T-cell (primary cell): ENCODE results near the gene CFLAR. TPM values are rescaled to one million over a fixed set of nuclear protein-coding genes. Genes with fewer than 3 reads are reported as not detected.
"Not testable (repeated sequence)": the region's sequence is repeated elsewhere in the genome, so short reads cannot be mapped to it uniquely, and the experiment has no call there.

ENCODE experiments used
- ATAC-seq, 4 experiments: fragments of 200-7000 bp in 3 of 4; fragments of 150-1000 bp in 1 of 4; cut with Tn5 transposase; replicated peaks in 1 of 4; 1 replicate in 3 of 4; 2 replicates in 1 of 4; pipeline ENCODE4 v1.10.0; 2021; ENCODE audit warnings: moderate library complexity in 3 of 4, mild to moderate bottlenecking in 2 of 4, moderate number of reproducible peaks in 1 of 4
- CTCF ChIA-PET, 2 donors: fragments of 300-600 bp; sonication (Branson Sonifier 250); formaldehyde crosslinking; loops; one replicate each; lab custom pipeline; 2022; ENCODE audit warnings: antibody characterized with exemption in 2 of 2; lab: Charles Lee
- POLR2A ChIA-PET, 2 donors: fragments of 300-600 bp; sonication (Branson Sonifier 250); formaldehyde crosslinking; loops; one replicate each; lab custom pipeline; 2022; ENCODE audit warnings: antibody characterized with exemption in 2 of 2; lab: Charles Lee
- DNase-seq, 35 experiments: peaks; one replicate each; pipeline versions ENCODE4 v3.0.0 to v3.0.0-alpha.2; 2013 to 2023
- H3K27ac ChIP-seq: one replicate; pipeline ENCODE4 v1.5.1; 2013; ENCODE audit warnings: low read length
- H3K27me3 ChIP-seq, 2 experiments: replicated peaks in 1 of 2; 1 replicate in 1 of 2; 2 replicates in 1 of 2; pipeline versions ENCODE4 v1.6.1 to v1.7.0; 2013; ENCODE audit warnings: low read length in 1 of 2, mixed read lengths in 1 of 2; ENCODE audit not compliant: control insufficient read depth in 2 of 2, insufficient read depth in 2 of 2; ENCODE audit errors: extremely low read depth in 1 of 2
- H3K36me3 ChIP-seq, 2 donors: 1 replicate in 1 of 2; 2 replicates in 1 of 2; pipeline versions ENCODE4 v1.6.1 to v1.7.0; 2013; ENCODE audit warnings: low read length in 1 of 2; ENCODE audit not compliant: control insufficient read depth in 2 of 2, insufficient read depth in 1 of 2; ENCODE audit errors: extremely low read depth in 1 of 2
- H3K4me1 ChIP-seq, 2 experiments: 1 replicate in 1 of 2; 2 replicates in 1 of 2; pipeline versions ENCODE4 v1.6.1 to v1.7.0; 2013; ENCODE audit warnings: low read length in 2 of 2, mixed read lengths in 1 of 2; ENCODE audit not compliant: insufficient read depth in 2 of 2, control insufficient read depth in 1 of 2; ENCODE audit errors: extremely low read depth in 1 of 2
- H3K4me3 ChIP-seq, 2 donors: 1 replicate in 1 of 2; 2 replicates in 1 of 2; pipeline versions ENCODE4 v1.5.1 to v1.7.0; 2013; ENCODE audit warnings: mild to moderate bottlenecking in 2 of 2, low read length in 1 of 2, moderate library complexity in 1 of 2; ENCODE audit not compliant: control insufficient read depth in 1 of 2; ENCODE audit errors: extremely low read depth in 1 of 2
- H3K9me3 ChIP-seq: 2 replicates; pipeline ENCODE4 v1.7.0; 2013
- H3K27ac Mint-ChIP-seq, 2 donors: one replicate each; pipeline ENCODE4 v1.8.0; 2020 to 2021; ENCODE audit warnings: mild to moderate bottlenecking in 2 of 2, mixed read lengths in 2 of 2
- H3K27me3 Mint-ChIP-seq, 2 donors: one replicate each; pipeline ENCODE4 v1.8.0; 2021 to 2022; ENCODE audit warnings: mixed read lengths in 2 of 2
- H3K36me3 Mint-ChIP-seq: one replicate; pipeline ENCODE4 v1.8.0; 2021; ENCODE audit warnings: mixed read lengths
- H3K4me1 Mint-ChIP-seq, 3 donors: one replicate each; pipeline ENCODE4 v1.8.0; 2020 to 2022; ENCODE audit warnings: mixed read lengths in 3 of 3, mild to moderate bottlenecking in 1 of 3
- H3K4me3 Mint-ChIP-seq, 3 donors: one replicate each; pipeline ENCODE4 v1.8.0; 2020 to 2022; ENCODE audit warnings: mild to moderate bottlenecking in 3 of 3, mixed read lengths in 3 of 3, moderate library complexity in 3 of 3
- H3K9me3 Mint-ChIP-seq, 3 donors: one replicate each; pipeline ENCODE4 v1.8.0; 2020 to 2022; ENCODE audit warnings: mixed read lengths in 3 of 3
- WGBS: methylation state at CpG from one replicate; pipeline ENCODE4 v1.1.5; 2013; ENCODE audit warnings: missing lambda C conversion rate; ENCODE audit not compliant: insufficient coverage; 5-methylcytosine and 5-hydroxymethylcytosine counted together
- total RNA-seq, 35 experiments: library from RNA in 6 of 35; stranded (reverse) in 6 of 35; fragments of 120-200 nt in 1 of 35; gene quantifications; one replicate each; pipeline versions ENCODE4 v1.2.1 to v1.2.4 and lab custom pipeline; 2013 to 2026

Gene CFLAR
- total RNA-seq, 5 donors from 2014 or later (not counting 1 experiment from before 2014, with no cell fraction given): 188 to 217 (median 208) TPM

DNA sequence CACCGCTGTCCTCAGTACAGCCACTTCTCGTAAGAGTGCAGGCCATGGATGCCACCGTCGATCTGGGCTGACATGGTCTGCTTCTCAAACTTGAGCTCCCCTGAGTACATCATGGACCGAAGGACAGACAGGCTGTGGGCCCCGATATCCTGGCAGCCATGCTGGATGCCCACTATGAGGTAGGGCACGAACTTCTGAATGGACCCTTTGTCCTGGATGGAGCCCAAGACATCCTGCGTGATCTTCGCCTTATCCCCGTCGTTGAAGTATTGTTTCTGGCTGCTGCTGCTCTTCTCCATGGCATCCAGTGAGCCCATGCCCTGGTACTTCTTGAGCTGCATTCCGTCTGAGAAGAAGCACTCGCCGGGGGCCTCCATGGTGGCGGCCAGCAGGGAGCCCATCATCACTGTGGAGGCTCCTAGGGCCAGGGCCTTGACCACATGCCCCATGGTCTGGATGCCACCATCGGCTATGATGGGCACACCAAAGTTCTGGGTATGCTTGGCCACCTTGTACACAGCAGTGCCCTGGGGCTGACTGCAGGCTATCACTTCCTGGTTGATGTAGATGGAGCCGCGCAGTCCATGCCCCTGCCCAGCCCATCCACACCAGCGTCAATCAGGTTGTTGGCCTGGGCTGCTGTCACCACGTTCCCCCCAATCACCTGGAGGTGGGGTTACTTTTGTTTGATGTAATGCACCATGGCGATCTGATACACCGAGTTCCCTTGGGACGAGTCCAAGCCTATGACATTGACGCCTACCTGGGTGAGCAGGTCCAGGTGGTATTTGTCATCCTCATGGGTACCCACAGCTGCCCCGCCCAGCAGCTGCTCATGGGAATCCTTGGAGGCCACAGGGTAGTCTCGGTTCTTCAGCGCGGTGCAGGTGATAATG is 21.8 kb downstream of the CFLAR start:
- Histone ChIP-seq H3K4me3 (no peak overlapping the region), H3K4me1 (peaks cover under 1 to 17% of the 10 kb centered on the region in 2 experiments), H3K27ac (no peak overlapping the region), H3K36me3 (peaks cover 12 to 86% of the 10 kb centered on the region in 2 donors), H3K27me3 (no peaks in the 10 kb centered on the region), H3K9me3 (no peaks in the 10 kb centered on the region)
- H3K27me3 Mint-ChIP-seq: no peaks in the 10 kb centered on the region
- peak overlapping the region; percentile 11 to 48 for H3K27ac Mint-ChIP-seq
- no peak overlapping the region for H3K4me3 Mint-ChIP-seq
- peaks cover 61% of the 10 kb centered on the region for H3K36me3 Mint-ChIP-seq
- WGBS: 97% methylated on average over 24 of the region's 28 CpGs
- ATAC-seq: no peak
- no peaks in the 10 kb centered on the region for H3K9me3 Mint-ChIP-seq
- POLR2A ChIA-PET: no interaction called here
- no peak for DNase-seq
- CTCF ChIA-PET: interaction anchor here in 1 of 2 donors (0.5 kb wide), 1 partner anchor 39 kb away, joined by 3 read pairs; no protein-coding TSS in a partner anchor
- peaks cover 24 to 45% (median 32%) of the 10 kb centered on the region in 3 donors for H3K4me1 Mint-ChIP-seq

DNA sequence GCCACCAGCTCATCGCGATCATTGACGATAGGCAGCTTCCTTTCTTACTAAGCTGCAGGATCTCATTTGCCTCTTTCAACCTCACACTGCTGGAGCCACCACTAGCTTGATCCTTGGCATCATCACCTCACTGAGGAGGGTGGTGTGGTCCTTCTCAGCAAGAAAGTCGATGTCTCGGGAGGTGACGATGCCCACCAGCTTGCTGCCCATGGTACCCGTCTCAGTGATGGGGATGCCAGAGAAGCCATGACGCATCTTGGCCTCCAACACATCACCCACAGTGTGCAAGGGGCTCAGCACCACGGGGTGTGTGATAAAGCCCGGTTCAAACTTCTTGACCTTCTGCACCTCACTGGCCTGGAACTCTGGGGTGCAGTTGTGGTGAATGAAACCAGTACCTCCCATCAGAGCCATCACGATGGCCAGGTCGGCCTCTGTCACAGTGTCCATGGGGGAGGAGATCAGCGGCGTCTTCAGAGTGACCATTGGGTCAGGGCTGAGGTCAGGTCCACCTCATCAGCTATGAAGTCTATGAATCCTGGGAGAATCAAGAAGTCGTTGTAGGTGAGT is 22.5 kb downstream of the CFLAR start:
- no peak for ATAC-seq
- CTCF ChIA-PET: no interaction called here
- POLR2A ChIA-PET: no interaction called here
- Histone ChIP-seq H3K27ac (no peak overlapping the region), H3K9me3 (no peaks in the 10 kb centered on the region), H3K36me3 (peaks cover 16 to 86% of the 10 kb centered on the region in 2 donors), H3K27me3 (no peaks in the 10 kb centered on the region), H3K4me3 (no peak overlapping the region), H3K4me1 (peaks cover 0 to 11% of the 10 kb centered on the region in 2 experiments)
- no peak overlapping the region for H3K4me3 Mint-ChIP-seq
- WGBS: 96% methylated on average over 5 of the region's 15 CpGs
- H3K36me3 Mint-ChIP-seq: peaks cover 53% of the 10 kb centered on the region
- H3K27ac Mint-ChIP-seq: peak overlapping the region in 1 of 2 donors; percentile 31
- H3K4me1 Mint-ChIP-seq: peaks cover 17 to 38% (median 25%) of the 10 kb centered on the region in 3 donors
- no peaks in the 10 kb centered on the region for H3K27me3 Mint-ChIP-seq
- DNase-seq: no peak
- no peaks in the 10 kb centered on the region for H3K9me3 Mint-ChIP-seq

DNA sequence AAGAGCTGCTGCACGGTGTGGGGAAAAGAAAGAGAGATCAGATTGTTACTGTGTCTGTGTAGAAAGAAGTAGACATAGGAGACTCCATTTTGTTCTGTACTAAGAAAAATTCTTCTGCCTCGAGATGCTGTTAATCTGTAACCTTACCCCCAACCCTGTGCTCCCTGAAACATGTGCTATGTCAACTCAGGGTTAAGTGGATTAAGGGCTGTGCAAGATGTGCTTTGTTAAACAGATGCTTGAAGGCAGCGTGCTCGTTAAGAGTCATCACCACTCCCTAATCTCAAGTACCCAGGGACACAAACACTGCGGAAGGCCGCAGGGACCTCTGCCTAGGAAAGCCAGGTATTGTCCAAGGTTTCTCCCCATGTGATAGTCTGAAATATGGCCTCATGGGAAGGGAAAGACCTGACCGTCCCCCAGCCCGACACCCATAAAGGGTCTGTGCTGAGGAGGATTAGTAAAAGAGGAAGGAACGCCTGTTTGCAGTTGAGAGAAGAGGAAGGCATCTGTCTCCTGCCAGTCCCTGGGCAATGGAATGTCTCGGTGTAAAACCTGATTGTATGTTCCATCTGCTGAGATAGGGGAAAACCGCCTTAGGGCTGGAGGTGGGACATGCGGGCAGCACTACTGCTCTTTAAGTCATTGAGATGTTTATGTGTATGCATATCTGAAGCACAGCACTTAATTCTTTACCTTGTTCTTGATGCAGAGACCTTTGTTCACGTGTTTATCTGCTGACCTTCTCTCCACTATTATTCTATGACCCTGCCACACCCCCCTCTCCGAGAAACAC is 23.2 kb downstream of the CFLAR start:
- H3K27me3 ChIP-seq, H3K27ac ChIP-seq, POLR2A ChIA-PET, H3K4me1 ChIP-seq, H3K4me3 ChIP-seq, H3K9me3 Mint-ChIP-seq, H3K27me3 Mint-ChIP-seq, H3K4me3 Mint-ChIP-seq, CTCF ChIA-PET, ATAC-seq, H3K9me3 ChIP-seq, DNase-seq: not testable (repeated sequence)
- H3K36me3 ChIP-seq: peaks cover 17 to 82% of the 10 kb centered on the region in 2 donors
- peaks cover 53% of the 10 kb centered on the region for H3K36me3 Mint-ChIP-seq
- peak overlapping the region in 1 of 2 donors; percentile 31 for H3K27ac Mint-ChIP-seq
- 92% methylated on average over 3 of the region's 14 CpGs for WGBS
- H3K4me1 Mint-ChIP-seq: peaks cover 16 to 35% (median 24%) of the 10 kb centered on the region in 3 donors

DNA sequence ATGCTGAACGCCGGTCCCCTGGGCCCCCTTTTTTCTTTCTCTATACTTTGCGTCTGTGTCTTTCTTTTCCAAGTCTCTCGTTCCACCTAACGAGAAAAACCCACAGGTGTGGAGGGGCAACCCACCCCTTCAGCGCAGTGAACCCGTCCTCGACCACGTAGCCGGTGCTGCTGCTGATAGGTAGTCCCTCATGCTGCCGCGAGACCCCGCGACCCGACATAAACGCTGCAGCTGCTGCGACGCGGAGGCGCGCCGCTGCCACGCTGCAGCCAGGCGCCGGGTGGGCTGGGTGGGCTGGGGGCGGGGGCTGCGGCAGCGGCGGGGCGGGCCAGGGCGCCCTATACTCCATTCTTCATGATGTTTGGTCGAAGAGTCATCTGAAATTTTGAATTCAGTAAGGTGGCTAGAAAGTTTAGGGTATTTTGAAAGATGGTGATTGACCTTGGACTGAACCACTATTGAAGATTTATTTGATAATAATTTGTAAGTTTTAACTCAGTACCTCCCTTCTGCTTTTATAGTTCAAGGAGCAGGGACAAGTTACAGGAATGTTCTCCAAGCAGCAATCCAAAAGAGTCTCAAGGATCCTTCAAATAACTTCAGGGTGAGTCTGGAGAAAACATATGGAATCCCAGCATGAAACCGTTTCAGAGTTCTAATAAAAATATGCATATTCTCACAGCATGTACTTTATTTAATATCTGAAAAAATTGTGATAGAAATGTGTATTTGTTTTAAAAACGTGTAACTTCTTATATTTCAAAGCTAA is 24.1 kb downstream of the CFLAR start:
- Histone ChIP-seq H3K36me3 (peaks cover 17 to 83% of the 10 kb centered on the region in 2 donors), H3K27me3 (no peaks in the 10 kb centered on the region), H3K4me3 (no peak overlapping the region), H3K9me3 (no peaks in the 10 kb centered on the region), H3K27ac (no peak overlapping the region), H3K4me1 (peaks cover 0 to 10% of the 10 kb centered on the region in 2 experiments)
- 93% methylated on average over 9 of the region's 34 CpGs for WGBS
- Mint-ChIP-seq H3K4me3 (no peak overlapping the region), H3K36me3 (peaks cover 50% of the 10 kb centered on the region), H3K27ac (peak overlapping the region in 1 of 2 donors; percentile 49), H3K27me3 (no peaks in the 10 kb centered on the region), H3K4me1 (peaks cover 14 to 31% (median 22%) of the 10 kb centered on the region in 3 donors), H3K9me3 (no peaks in the 10 kb centered on the region)
- ChIA-PET CTCF (no interaction called here), POLR2A (no interaction called here)
- ATAC-seq: no peak
- no peak for DNase-seq

DNA sequence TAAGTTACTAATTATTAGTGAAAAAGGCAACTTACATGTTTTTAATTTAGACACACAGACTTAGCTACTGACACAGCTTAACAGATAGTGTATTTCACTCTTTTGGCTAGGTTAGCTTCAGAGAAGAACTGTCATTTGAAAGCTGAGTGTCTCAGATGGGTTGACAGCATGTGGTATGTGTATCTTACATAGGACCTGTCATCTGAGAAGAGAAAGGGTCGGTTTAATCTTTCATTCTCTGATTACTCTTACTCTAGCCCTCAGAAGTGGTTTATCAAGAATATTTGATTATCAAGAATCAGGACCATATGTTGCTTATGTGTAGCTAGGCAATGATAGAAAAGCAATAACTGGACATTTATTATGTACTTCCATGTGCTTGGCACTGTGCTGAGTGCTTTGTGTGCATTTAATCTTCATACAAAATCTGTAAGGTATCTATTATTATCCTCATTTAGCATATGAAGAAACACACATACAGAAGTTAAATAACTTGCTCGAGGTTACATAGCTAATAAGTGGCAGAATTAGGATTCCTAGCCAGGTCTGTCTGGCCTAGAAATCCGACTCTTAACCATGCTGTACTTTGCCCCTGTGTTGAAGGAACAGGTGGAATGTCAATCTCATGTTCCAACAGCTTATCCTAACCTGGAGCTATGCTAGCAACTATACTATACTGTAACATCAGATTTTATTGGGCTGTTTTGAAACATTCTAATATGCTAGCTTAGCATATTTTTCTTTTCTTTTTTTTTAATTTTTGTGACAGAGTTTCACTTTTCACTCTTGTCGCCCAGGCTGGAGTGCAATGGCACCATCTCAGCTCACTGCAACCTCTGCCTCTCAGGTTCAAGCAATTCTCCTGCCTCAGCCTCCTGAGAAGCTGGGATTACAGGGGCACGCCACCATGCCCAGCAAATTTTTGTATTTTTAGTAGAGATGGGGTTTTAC is 28.4 kb downstream of the CFLAR start:
- H3K36me3 ChIP-seq: peaks cover 8 to 74% of the 10 kb centered on the region in 2 donors
- no peaks in the 10 kb centered on the region for H3K27me3 ChIP-seq
- 80% methylated on average over 1 of the region's 5 CpGs for WGBS
- H3K4me3 ChIP-seq: no peak overlapping the region
- no peaks in the 10 kb centered on the region for H3K4me1 ChIP-seq
- Mint-ChIP-seq H3K4me3 (no peak overlapping the region), H3K4me1 (peaks cover 5 to 16% (median 6%) of the 10 kb centered on the region in 3 donors), H3K36me3 (peaks cover 36% of the 10 kb centered on the region), H3K27ac (peak overlapping the region in 1 of 2 donors; percentile 23), H3K27me3 (no peaks in the 10 kb centered on the region), H3K9me3 (no peaks in the 10 kb centered on the region)
- ATAC-seq (no peak), DNase-seq (no peak)
- ChIA-PET CTCF (interaction anchor here (0.5 to 1.5 kb wide), 8 partner anchors 13 to 181 kb away, joined by 3 to 7 read pairs (median 4); partner anchors contain the start of gene ORC2 (in 1 of the 2)), POLR2A (interaction anchor here (0.5 to 0.6 kb wide), 4 partner anchors 9 to 191 kb away, joined by 3 to 4 read pairs (median 3); no protein-coding TSS in a partner anchor)
- H3K27ac ChIP-seq: no peak overlapping the region
- no peaks in the 10 kb centered on the region for H3K9me3 ChIP-seq
